GM12864 (cell line): ENCODE measurements around the gene NUP43.

Experiments
- DNase-seq: peaks from one replicate; pipeline ENCODE4 v3.0.0-alpha.2; 2011; ENCODE audit warnings: low read depth
- H3K4me3 ChIP-seq: 2 replicates; pipeline ENCODE4 v1.5.1; 2011; ENCODE audit warnings: mild to moderate bottlenecking, low read depth, low read length, control low read depth
- TF ChIP-seq, protein P1 (sequence below): IDR thresholded peaks from 2 replicates; pipeline ENCODE4 v1.5.1; 2011; ENCODE audit warnings: low read depth, mild to moderate bottlenecking, moderate library complexity, low read length, control low read depth, inconsistent platforms; ENCODE audit errors: missing control alignments

Gene NUP43

DNA sequence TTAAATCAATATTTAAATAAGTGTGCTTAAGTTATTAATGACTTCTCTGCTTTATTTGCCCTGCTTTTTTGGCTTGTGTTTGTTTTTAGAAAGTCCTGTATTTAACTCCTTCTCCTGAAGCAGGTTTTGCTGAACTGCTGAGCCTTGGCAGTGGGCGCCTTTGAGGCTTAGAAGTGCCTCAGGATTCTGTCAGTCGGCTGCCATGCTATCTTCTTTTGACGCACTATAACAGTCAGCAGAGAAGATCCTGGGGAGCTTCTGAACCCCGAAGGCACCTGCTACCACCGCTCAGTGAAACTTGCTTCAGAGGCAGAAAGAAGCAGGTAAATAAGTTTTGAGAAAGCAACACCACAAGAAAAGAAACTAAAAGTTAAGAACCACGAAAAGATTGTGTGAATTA lies 25.6 kb upstream of the NUP43 start:
- TF ChIP-seq, protein P1, sequence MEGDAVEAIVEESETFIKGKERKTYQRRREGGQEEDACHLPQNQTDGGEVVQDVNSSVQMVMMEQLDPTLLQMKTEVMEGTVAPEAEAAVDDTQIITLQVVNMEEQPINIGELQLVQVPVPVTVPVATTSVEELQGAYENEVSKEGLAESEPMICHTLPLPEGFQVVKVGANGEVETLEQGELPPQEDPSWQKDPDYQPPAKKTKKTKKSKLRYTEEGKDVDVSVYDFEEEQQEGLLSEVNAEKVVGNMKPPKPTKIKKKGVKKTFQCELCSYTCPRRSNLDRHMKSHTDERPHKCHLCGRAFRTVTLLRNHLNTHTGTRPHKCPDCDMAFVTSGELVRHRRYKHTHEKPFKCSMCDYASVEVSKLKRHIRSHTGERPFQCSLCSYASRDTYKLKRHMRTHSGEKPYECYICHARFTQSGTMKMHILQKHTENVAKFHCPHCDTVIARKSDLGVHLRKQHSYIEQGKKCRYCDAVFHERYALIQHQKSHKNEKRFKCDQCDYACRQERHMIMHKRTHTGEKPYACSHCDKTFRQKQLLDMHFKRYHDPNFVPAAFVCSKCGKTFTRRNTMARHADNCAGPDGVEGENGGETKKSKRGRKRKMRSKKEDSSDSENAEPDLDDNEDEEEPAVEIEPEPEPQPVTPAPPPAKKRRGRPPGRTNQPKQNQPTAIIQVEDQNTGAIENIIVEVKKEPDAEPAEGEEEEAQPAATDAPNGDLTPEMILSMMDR, result no peak
- H3K4me3 ChIP-seq, result no peak overlapping the region
- no peak for DNase-seq

GRCh38 chr6:149771185-149771584 lies 24.9 kb upstream of the NUP43 start:
- no peak overlapping the region for H3K4me3 ChIP-seq
- TF ChIP-seq, protein P1, result no peak
- DNase-seq, result no peak

GRCh38 chr6:149769676-149770075 lies 23.3 kb upstream of the NUP43 start:
- no peak for DNase-seq
- no peak overlapping the region for H3K4me3 ChIP-seq
- TF ChIP-seq, protein P1, result no peak

DNA sequence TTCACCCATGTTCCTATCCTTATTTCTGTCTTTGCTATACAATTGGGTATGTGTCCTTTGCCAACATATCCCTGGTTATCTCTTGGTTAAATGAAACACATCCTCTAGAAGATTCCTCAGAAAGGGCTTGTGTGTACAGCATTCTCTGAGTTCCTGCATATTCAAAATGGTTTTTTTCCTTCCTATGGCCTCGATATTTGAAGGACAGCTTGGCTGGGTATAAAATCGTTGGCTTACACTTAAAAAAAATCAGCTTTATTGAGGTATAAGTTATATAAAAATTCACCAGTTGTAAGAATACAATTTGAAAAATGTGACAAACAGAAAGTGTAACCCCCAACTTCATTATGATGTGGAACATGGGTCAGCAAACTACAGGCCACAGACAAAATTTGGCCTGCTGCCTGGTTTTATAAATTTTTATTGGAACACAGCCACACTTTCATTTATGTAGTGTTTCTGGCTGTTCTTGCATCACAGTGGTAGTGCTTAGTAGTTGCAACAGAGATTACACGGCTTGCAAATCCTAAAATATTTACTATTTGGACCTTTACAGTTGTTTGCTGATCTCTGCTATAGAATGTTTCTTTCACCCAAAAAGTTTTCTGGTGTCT lies 19.9 kb upstream of the NUP43 start:
- TF ChIP-seq, protein P1, result no peak
- H3K4me3 ChIP-seq, result no peak overlapping the region
- DNase-seq, result no peak

DNA sequence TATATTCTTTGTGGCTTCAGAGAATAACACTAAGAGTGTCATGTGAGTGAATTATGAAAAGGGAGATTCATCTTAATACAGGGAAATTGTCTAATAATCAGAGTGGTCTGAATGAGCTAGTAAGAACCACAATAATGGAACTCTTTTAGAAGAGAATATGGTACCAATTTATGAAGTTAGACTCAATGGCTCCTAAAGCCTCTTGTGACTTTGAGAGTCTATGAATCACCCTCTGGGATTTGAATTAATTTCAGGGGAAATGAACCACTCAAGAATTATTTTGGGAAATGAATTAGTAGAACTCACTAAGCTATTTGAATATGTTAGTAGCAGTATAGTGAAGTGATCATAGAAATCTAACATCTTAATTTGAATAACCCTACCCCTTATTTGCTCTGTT lies 17.5 kb upstream of the NUP43 start:
- no peak overlapping the region for H3K4me3 ChIP-seq
- DNase-seq, result no peak

DNA sequence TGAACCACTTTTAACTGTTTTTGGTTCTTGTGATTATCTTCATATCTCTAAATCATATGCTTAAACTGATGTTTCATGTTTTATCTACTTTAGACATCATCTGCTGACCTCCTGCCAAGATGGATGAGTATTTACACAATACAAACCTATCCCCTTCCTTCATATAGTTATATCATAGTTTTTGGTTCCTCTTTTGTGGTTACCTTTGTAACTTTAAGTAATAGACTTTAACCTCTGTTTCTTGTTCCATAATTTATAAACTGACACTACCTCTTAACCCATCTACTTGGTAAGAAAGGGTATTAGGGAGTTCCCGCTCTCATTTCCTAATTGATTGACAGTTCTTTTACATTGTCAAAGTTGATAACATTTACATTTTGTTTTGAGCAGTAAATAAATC lies 15.1 kb upstream of the NUP43 start:
- TF ChIP-seq, protein P1, result no peak
- DNase-seq, result no peak
- H3K4me3 ChIP-seq, result no peak overlapping the region

More for the DNA sequence above, 17.5 kb upstream of the NUP43 start:
- TF ChIP-seq, protein P1, result no peak

DNA sequence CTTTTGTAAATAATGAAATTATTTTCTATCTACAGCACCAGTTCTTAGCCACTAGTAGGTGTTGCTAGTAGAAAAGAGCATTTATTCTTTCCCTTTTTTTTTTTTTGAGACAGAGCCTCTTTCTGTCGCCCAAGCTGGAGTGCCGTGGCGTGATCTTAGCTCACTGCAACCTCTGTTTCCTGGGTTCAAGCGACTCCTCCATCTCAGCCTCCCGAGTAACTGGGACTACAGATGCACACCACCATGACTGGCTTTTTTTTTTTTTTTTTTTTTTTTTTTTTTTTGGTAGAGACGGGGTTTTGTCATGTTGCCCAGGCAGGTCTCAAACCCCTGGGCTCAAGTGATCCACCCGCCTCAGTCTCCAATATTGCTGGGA lies 9.9 kb upstream of the NUP43 start:
- TF ChIP-seq, protein P1, result no peak
- DNase-seq, result no peak
- no peak overlapping the region for H3K4me3 ChIP-seq
